Loucy (cell line): ENCODE measurements around the gene PARP12.

Experiments
- H2AFZ ChIP-seq: fragments of 200-600 bp; sonication (generic); 2 replicates; pipeline ENCODE4 v1.6.0; 2016; ENCODE audit warnings: antibody characterized with exemption, mild to moderate bottlenecking, low read length, moderate library complexity
- H3F3A ChIP-seq: fragments of 200-600 bp; 2 replicates; pipeline ENCODE4 v1.6.0; 2016; ENCODE audit warnings: antibody characterized with exemption, low read depth, mild to moderate bottlenecking
- H3K27me3 ChIP-seq: fragments of 200-600 bp; sonication (generic); 2 replicates; pipeline ENCODE4 v1.6.1; 2014; ENCODE audit warnings: low read length, mild to moderate bottlenecking; ENCODE audit not compliant: insufficient read depth, poor library complexity, severe bottlenecking
- H3K36me3 ChIP-seq: fragments of 200-600 bp; sonication (generic); 2 replicates; pipeline ENCODE4 v1.6.1; 2016; ENCODE audit warnings: low read length; ENCODE audit not compliant: insufficient read depth
- H3K4me1 ChIP-seq: fragments of 200-600 bp; sonication (generic); 2 replicates; pipeline ENCODE4 v1.5.1; 2014; ENCODE audit warnings: low read length, mild to moderate bottlenecking; ENCODE audit not compliant: insufficient read depth, poor library complexity, severe bottlenecking
- H3K4me2 ChIP-seq: fragments of 200-600 bp; sonication (generic); 2 replicates; pipeline ENCODE4 v1.6.0; 2014; ENCODE audit warnings: antibody characterized with exemption, low read length, low read depth, mild to moderate bottlenecking; ENCODE audit not compliant: poor library complexity, severe bottlenecking
- H3K4me3 ChIP-seq: fragments of 200-600 bp; sonication (generic); 2 replicates; pipeline ENCODE4 v1.5.1; 2014; ENCODE audit warnings: low read length, mild to moderate bottlenecking, mixed read lengths; ENCODE audit not compliant: poor library complexity, severe bottlenecking
- H3K79me2 ChIP-seq: fragments of 200-600 bp; sonication (generic); 2 replicates; pipeline ENCODE4 v1.6.1; 2014; ENCODE audit warnings: low read length; ENCODE audit not compliant: insufficient read depth
- H3K9ac ChIP-seq: fragments of 200-600 bp; sonication (generic); 2 replicates; pipeline ENCODE4 v1.6.0; 2014; ENCODE audit warnings: mild to moderate bottlenecking, low read depth, low read length, moderate library complexity; ENCODE audit not compliant: poor library complexity, severe bottlenecking
- H3K9me2 ChIP-seq: fragments of 200-600 bp; sonication (generic); replicated peaks from 2 replicates; pipeline ENCODE4 v1.6.1; 2016; ENCODE audit warnings: low read depth, low read length, mixed read lengths
- H3K9me3 ChIP-seq: fragments of 200-600 bp; sonication (generic); 2 replicates; pipeline ENCODE4 v1.6.1; 2014; ENCODE audit warnings: mild to moderate bottlenecking, antibody characterized with exemption, low read length, low read depth; ENCODE audit not compliant: insufficient read depth
- H4K20me1 ChIP-seq: fragments of 200-600 bp; sonication (generic); 2 replicates; pipeline ENCODE4 v1.6.0; 2014; ENCODE audit warnings: antibody characterized with exemption, low read length, mild to moderate bottlenecking; ENCODE audit not compliant: insufficient read depth, poor library complexity, severe bottlenecking
- EZH2phosphoT487 ChIP-seq: fragments of 200-600 bp; IDR thresholded peaks from 2 replicates; pipeline ENCODE4 v1.6.1; 2018; ENCODE audit warnings: antibody characterized with exemption, mild to moderate bottlenecking, moderate library complexity, borderline replicate concordance
- TF ChIP-seq, protein P1 (sequence below): fragments of 200-600 bp; sonication (generic); conservative IDR thresholded peaks from 2 replicates; pipeline ENCODE4 v1.5.1; 2014; ENCODE audit warnings: mild to moderate bottlenecking, antibody characterized with exemption, low read length

Gene PARP12

DNA sequence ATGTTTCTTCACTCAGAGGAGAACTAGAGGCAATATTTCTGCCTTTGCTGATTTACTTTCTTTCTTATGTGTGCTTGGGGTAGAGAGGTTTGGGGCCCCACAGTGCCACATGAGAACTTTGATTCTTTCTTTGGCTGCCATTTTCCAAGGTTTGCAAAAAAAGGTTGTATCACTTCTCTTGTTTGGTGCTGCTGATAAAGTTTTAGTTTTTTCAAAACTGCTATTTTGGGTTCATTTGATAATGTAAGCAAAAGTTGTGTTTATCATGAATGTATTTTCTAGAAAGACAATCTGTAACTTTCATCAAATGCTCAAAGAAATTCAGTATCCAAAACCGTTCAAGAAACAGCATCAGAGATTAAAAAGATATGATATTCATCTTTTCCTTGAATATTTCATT lies 30.6 kb upstream of the PARP12 start:
- no peaks in the 10 kb centered on the region for H4K20me1 ChIP-seq
- H2AFZ ChIP-seq = no peak overlapping the region
- no peaks in the 10 kb centered on the region for H3K9me3 ChIP-seq
- TF ChIP-seq, protein P1, sequence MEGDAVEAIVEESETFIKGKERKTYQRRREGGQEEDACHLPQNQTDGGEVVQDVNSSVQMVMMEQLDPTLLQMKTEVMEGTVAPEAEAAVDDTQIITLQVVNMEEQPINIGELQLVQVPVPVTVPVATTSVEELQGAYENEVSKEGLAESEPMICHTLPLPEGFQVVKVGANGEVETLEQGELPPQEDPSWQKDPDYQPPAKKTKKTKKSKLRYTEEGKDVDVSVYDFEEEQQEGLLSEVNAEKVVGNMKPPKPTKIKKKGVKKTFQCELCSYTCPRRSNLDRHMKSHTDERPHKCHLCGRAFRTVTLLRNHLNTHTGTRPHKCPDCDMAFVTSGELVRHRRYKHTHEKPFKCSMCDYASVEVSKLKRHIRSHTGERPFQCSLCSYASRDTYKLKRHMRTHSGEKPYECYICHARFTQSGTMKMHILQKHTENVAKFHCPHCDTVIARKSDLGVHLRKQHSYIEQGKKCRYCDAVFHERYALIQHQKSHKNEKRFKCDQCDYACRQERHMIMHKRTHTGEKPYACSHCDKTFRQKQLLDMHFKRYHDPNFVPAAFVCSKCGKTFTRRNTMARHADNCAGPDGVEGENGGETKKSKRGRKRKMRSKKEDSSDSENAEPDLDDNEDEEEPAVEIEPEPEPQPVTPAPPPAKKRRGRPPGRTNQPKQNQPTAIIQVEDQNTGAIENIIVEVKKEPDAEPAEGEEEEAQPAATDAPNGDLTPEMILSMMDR = no peak
- TF ChIP-seq EZH2phosphoT487 = no peak
- H3K4me3 ChIP-seq = no peak overlapping the region
- peaks cover 15% of the 10 kb centered on the region; the same call in 1 of the 2 replicates for H3K36me3 ChIP-seq
- no peaks in the 10 kb centered on the region for H3K4me1 ChIP-seq
- H3K79me2 ChIP-seq = no peaks in the 10 kb centered on the region
- H3K9me2 ChIP-seq = no peaks in the 10 kb centered on the region
- H3K27me3 ChIP-seq = no peaks in the 10 kb centered on the region
- H3F3A ChIP-seq = no peaks in the 10 kb centered on the region
- no peak overlapping the region for H3K9ac ChIP-seq
- no peak overlapping the region for H3K4me2 ChIP-seq

DNA sequence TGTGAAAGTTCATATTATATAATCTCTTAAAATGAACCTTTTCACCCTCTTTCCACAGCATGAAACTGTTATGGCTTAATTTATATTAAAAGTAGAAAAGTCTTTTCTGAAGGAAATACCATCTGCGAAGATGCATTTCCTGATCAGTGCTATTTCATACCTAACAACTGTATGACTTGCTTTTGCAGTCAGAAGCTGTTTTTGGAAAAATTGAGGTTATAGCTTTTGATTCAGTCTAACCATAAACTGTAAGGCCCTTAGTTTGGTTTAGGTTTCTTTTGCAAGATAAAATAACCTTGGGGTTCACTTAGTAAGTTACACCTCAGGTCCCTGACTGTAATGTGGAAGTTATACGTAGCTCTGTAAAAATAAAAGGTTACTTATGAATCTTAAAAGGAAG lies 22.7 kb upstream of the PARP12 start:
- Histone ChIP-seq H3F3A (no peaks in the 10 kb centered on the region; the same call in 1 of the 2 replicates), H3K4me3 (no peak overlapping the region), H2AFZ (no peak overlapping the region), H3K27me3 (no peaks in the 10 kb centered on the region), H3K4me2 (no peak overlapping the region), H3K4me1 (peaks cover 36% of the 10 kb centered on the region), H3K9me3 (no peaks in the 10 kb centered on the region), H3K9me2 (no peaks in the 10 kb centered on the region), H3K9ac (no peak overlapping the region), H3K36me3 (no peaks in the 10 kb centered on the region), H4K20me1 (no peaks in the 10 kb centered on the region), H3K79me2 (no peaks in the 10 kb centered on the region)
- TF ChIP-seq EZH2phosphoT487 = no peak
- TF ChIP-seq, protein P1 = no peak

DNA sequence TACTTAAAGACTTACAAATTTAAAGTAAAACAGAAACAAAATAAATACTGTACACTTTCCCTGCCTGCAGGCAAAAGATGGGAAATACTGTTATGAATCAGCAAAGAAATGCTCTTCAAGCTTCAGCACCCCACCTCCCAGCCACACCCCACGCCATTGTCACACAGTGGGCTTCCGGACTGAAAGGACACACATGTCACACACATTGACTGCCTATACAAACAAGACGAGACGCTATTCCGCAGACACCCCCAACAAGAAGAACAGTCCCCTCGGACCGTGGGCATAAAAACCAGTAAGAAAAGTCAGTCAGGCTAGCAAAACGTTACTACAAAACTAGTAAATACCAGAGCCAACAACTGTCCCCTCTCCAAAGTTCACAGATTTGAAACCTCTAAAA lies 22.2 kb upstream of the PARP12 start:
- no peak overlapping the region for H3K4me2 ChIP-seq
- H3K36me3 ChIP-seq = no peaks in the 10 kb centered on the region
- H3K4me3 ChIP-seq = no peak overlapping the region
- no peak overlapping the region for H2AFZ ChIP-seq
- H3K9me2 ChIP-seq = no peaks in the 10 kb centered on the region
- H3K9me3 ChIP-seq = no peaks in the 10 kb centered on the region
- no peak overlapping the region for H3K9ac ChIP-seq
- H3K4me1 ChIP-seq = peaks cover 36% of the 10 kb centered on the region
- TF ChIP-seq EZH2phosphoT487 = no peak
- TF ChIP-seq, protein P1 = no peak
- no peaks in the 10 kb centered on the region for H4K20me1 ChIP-seq
- H3F3A ChIP-seq = no peaks in the 10 kb centered on the region; the same call in 1 of the 2 replicates
- H3K79me2 ChIP-seq = no peaks in the 10 kb centered on the region
- no peaks in the 10 kb centered on the region for H3K27me3 ChIP-seq
